Lower lobe of right lung (tissue), 2 donors: ENCODE data around the gene CPA2. TPM values are rescaled to one million over a fixed set of nuclear protein-coding genes. Genes with fewer than 3 reads are reported as not detected.
A peak's percentile ranks its signal among the peaks of the same experiment; 100 is the strongest.
"Not testable (repeated sequence)": the region's sequence is repeated elsewhere in the genome, so short reads cannot be mapped to it uniquely, and the experiment has no call there.

Source experiments
- ATAC-seq, 2 donors: fragments of 200-7000 bp; cut with Tn5 transposase; one replicate each; pipeline ENCODE4 v1.9.1; 2020 to 2022; ENCODE audit warnings: mild to moderate bottlenecking in 2 of 2, moderate library complexity in 2 of 2
- DNase-seq: peaks from one replicate; pipeline ENCODE4 v3.0.0-alpha.2; 2020
- H3K27ac ChIP-seq: fragments of 200-600 bp; one replicate; pipeline ENCODE4 v1.8.0; 2022
- H3K27me3 ChIP-seq: fragments of 200-600 bp; one replicate; pipeline ENCODE4 v1.8.0; 2022; ENCODE audit warnings: low read depth
- H3K36me3 ChIP-seq: fragments of 200-600 bp; one replicate; pipeline ENCODE4 v1.8.0; 2022; ENCODE audit warnings: mild to moderate bottlenecking
- H3K4me1 ChIP-seq: fragments of 200-600 bp; one replicate; pipeline ENCODE4 v1.8.0; 2022
- H3K4me3 ChIP-seq: fragments of 200-600 bp; one replicate; pipeline ENCODE4 v1.8.0; 2022; ENCODE audit warnings: mild to moderate bottlenecking
- H3K9me3 ChIP-seq: fragments of 200-600 bp; one replicate; pipeline ENCODE4 v1.8.0; 2022
- intact Hi-C: fragments of 100-400 bp; cut with DNase I; formaldehyde crosslinking; loops from one replicate; pipeline ENCODE4 v1.11.0; 2022
- total RNA-seq: library from RNA; stranded (reverse); fragmentation: NEBNext Ultra II Directional; extraction: Animal tissue kit (Norgen Biotek cat#: 25700); gene quantifications from one replicate; pipeline ENCODE4 v1.2.1, GENCODE V29; 2021
- TF ChIP-seq, protein P1 (sequence below): fragments of 200-600 bp; IDR thresholded peaks from one replicate; pipeline ENCODE4 v1.8.0; 2022; ENCODE audit warnings: antibody characterized with exemption, mild to moderate bottlenecking
- donor health status: DM: no; HTN: yes; CAD: no; lungs with severe emphysema.

Gene CPA2
- total RNA-seq, 1 donor from 2014 or later = not detected

DNA sequence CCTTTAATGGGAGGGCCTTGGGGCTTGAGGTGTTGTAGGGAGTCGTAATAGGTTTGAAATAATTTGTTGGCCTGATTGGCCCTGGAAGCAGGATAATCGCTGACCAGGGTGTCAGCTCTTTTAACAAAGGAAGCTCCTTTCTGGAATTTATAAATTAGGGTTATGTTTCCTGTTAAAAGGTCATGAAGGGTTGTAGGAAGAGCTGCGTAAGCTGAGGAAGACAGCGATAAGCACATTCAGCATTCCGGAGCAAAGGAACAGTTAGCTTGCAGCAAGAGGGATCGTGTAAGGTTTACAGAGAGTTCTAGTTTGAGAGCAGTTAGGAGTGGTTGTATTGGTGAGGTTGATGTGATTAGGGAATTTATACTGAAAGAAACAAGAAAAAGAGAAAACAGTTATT lies 47.6 kb downstream of the CPA2 start:
- ATAC-seq = no peak
- H3K9me3 ChIP-seq = no peaks in the 10 kb centered on the region
- no peak overlapping the region for H3K4me3 ChIP-seq
- intact Hi-C loops = no loop called here
- H3K27ac ChIP-seq = no peak overlapping the region
- no peaks in the 10 kb centered on the region for H3K27me3 ChIP-seq
- DNase-seq = no peak
- H3K36me3 ChIP-seq = no peaks in the 10 kb centered on the region
- no peaks in the 10 kb centered on the region for H3K4me1 ChIP-seq
- TF ChIP-seq, protein P1, sequence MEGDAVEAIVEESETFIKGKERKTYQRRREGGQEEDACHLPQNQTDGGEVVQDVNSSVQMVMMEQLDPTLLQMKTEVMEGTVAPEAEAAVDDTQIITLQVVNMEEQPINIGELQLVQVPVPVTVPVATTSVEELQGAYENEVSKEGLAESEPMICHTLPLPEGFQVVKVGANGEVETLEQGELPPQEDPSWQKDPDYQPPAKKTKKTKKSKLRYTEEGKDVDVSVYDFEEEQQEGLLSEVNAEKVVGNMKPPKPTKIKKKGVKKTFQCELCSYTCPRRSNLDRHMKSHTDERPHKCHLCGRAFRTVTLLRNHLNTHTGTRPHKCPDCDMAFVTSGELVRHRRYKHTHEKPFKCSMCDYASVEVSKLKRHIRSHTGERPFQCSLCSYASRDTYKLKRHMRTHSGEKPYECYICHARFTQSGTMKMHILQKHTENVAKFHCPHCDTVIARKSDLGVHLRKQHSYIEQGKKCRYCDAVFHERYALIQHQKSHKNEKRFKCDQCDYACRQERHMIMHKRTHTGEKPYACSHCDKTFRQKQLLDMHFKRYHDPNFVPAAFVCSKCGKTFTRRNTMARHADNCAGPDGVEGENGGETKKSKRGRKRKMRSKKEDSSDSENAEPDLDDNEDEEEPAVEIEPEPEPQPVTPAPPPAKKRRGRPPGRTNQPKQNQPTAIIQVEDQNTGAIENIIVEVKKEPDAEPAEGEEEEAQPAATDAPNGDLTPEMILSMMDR = no peak

DNA sequence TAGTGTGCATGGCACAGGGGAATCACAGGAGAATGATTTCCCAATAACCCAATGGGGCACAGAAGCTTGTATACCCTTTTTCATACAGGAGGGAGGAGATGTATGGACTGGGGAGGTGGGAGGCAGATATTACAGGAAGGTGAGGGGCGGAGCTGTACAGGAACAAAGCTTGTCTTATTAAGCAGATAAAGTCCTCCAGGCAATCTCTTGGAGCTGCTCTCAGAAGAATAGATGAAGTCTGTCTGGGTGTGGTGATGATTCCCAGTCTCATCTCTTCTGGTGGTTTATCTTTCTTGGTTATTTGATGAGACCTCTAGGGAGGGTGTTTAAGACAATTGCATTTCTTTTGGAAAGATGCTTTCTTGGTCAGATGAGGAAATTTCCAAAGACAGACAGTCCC lies 52.9 kb downstream of the CPA2 start:
- no peak for DNase-seq
- intact Hi-C loops = no loop called here
- H3K4me1 ChIP-seq = no peaks in the 10 kb centered on the region
- H3K27ac ChIP-seq = no peak overlapping the region
- ATAC-seq = no peak
- no peaks in the 10 kb centered on the region for H3K9me3 ChIP-seq
- H3K4me3 ChIP-seq = no peak overlapping the region
- TF ChIP-seq, protein P1 = no peak
- no peaks in the 10 kb centered on the region for H3K27me3 ChIP-seq
- H3K36me3 ChIP-seq = no peaks in the 10 kb centered on the region

DNA sequence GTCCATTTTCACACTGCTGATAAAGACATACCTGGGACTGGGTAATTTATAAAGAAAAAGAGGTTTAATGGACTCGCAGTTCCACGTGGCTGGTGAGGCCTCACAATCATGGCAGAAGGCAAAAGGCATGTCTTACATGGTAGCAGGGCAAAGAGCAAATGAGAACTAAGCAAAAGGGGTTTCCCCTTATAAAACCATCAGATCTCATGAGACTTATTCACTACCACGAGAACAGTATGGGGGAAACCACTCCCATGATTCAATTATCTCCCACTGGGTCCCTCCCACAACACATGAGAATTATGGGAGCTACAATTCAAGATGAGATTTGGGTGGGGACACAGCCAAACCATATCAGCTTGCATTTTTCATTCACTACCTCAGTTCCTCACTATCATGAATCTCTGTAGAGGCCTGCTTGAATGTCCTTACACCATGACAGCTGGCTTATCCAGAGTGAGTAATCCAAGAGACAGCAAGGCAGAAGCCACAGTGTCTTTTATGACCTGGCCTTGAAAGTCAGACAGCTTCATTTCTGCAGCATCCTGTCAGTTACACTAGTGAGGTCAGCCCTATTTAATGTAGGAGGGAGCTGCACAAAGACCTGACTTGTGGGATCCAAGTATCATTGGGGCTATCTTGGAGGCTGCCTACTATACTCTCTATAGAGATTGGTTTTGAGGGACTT lies 55.0 kb downstream of the CPA2 start:
- ATAC-seq, H3K4me1 ChIP-seq, intact Hi-C loops: not testable (repeated sequence)

DNA sequence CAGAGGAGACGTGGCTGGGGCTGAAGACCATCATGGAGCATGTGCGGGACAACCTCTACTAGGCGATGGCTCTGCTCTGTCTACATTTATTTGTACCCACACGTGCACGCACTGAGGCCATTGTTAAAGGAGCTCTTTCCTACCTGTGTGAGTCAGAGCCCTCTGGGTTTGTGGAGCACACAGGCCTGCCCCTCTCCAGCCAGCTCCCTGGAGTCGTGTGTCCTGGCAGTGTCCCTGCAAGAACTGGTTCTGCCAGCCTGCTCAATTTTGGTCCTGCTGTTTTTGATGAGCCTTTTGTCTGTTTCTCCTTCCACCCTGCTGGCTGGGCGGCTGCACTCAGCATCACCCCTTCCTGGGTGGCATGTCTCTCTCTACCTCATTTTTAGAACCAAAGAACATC lies 56.0 kb downstream of the CPA2 start:
- Histone ChIP-seq H3K4me3 (no peak overlapping the region), H3K27ac (no peak overlapping the region), H3K4me1 (no peaks in the 10 kb centered on the region), H3K36me3 (no peaks in the 10 kb centered on the region), H3K27me3 (no peaks in the 10 kb centered on the region), H3K9me3 (no peaks in the 10 kb centered on the region)
- intact Hi-C loops = no loop called here
- DNase-seq = no peak
- TF ChIP-seq, protein P1 = no peak
- ATAC-seq = peak in 1 of 2 donors; percentile 30

More for the DNA sequence above, 55.0 kb downstream of the CPA2 start:
- not testable (repeated sequence) for H3K27me3 ChIP-seq, H3K27ac ChIP-seq, H3K4me3 ChIP-seq, H3K36me3 ChIP-seq, DNase-seq, H3K9me3 ChIP-seq

DNA sequence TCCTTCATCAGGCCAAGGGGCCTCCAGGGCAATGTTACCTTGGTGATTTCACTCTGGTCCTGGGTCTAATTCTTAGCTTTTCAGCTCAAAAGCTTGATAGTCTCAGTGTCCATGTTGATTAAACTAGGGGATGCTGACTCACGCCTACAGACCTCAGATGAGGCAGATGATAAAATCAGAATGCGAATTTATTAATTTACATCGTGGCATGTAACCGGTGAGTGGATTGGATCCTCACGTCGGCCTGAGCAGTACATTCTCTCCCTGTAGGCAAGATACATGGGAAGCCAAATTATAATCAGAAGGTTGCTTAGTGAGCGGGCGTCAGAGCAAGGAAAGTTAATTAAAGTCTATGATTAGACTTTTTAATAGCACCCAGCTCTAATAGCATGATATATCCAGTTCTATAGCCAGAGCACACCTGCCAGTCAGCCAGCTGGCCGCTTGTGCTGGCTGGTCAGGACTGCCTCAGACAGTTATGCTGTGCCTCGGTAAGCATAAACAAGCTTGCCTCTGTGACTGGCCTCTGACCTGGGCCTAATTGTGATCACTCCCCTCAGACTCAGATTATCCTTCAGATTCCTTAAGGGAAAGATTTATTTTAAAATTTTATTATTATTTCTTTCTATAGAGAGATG lies 57.8 kb downstream of the CPA2 start:
- Histone ChIP-seq H3K27me3 (no peaks in the 10 kb centered on the region), H3K9me3 (no peaks in the 10 kb centered on the region), H3K4me1 (no peaks in the 10 kb centered on the region), H3K36me3 (no peaks in the 10 kb centered on the region), H3K4me3 (no peak overlapping the region), H3K27ac (no peak overlapping the region)
- ATAC-seq = no peak
- TF ChIP-seq, protein P1 = no peak
- intact Hi-C loops = no loop called here
- no peak for DNase-seq

DNA sequence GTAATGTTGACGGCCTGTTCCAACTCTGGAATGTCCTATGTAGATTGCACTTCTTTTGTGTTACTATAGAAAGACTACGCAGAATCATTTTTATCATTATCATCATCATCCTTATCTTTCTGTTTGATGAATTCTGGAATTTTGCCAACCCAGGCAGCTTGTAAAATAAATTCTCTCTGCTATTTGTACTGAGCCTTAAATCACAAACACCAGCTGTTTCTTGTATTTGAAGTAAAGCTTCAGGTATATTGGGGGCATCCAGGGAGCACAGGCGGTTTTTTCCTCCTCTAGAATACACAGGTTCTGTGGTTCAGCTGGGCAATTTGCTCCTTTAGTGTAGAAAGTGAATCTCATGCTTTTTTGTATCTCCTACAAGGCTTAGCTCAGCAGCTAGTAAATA lies 63.0 kb downstream of the CPA2 start:
- DNase-seq = no peak
- H3K9me3 ChIP-seq = no peaks in the 10 kb centered on the region
- no peak for ATAC-seq
- H3K27me3 ChIP-seq = no peaks in the 10 kb centered on the region
- H3K4me3 ChIP-seq = no peak overlapping the region
- TF ChIP-seq, protein P1 = no peak
- intact Hi-C loops = no loop called here
- H3K36me3 ChIP-seq = no peaks in the 10 kb centered on the region
- H3K4me1 ChIP-seq = no peaks in the 10 kb centered on the region
- no peak overlapping the region for H3K27ac ChIP-seq
